AG10803 (cell line): ENCODE results near the gene EVX2.

Experiments
- DNase-seq: peaks from one replicate; pipeline ENCODE4 v3.0.0; 2010; ENCODE audit warnings: low read depth
- H3K4me3 ChIP-seq: 2 replicates; pipeline ENCODE4 v1.5.1; 2011; ENCODE audit warnings: mild to moderate bottlenecking, low read length, control low read depth
- TF ChIP-seq, protein P1 (sequence below): conservative IDR thresholded peaks from 2 replicates; pipeline ENCODE4 v1.5.1; 2011; ENCODE audit warnings: mild to moderate bottlenecking, low read length, control low read depth, inconsistent platforms

Gene EVX2

DNA sequence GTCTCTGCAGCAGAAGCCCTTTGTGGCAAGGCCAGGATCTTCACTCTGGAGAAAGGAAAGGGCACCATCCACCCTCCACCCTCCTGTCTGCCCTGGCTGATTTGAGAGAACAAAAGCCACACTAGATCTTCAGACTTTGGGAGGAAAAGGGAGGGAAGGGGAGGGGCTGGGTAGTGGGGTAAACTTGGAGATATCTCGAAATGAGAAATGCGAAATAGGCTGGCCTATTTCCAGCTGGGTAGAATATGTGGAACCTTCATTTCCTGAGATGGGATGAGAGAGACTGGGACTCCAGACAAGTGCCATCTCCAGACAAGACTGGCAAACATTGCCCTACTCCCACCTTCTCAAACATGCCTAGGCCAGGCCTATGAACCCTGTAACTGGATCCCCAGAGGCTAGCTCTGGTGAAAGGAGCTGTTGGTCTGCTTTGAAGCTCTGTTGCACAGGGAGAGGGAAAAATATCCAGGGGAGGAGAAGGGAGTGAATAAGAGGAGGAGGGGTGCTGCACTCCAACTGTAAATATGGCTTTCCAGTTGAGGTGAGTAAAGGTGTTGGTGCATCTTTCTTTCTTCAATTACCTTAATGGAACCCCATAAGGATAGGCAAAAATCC lies 17.6 kb upstream of the EVX2 start:
- H3K4me3 ChIP-seq = no peak overlapping the region
- no peak for DNase-seq
- TF ChIP-seq, protein P1, sequence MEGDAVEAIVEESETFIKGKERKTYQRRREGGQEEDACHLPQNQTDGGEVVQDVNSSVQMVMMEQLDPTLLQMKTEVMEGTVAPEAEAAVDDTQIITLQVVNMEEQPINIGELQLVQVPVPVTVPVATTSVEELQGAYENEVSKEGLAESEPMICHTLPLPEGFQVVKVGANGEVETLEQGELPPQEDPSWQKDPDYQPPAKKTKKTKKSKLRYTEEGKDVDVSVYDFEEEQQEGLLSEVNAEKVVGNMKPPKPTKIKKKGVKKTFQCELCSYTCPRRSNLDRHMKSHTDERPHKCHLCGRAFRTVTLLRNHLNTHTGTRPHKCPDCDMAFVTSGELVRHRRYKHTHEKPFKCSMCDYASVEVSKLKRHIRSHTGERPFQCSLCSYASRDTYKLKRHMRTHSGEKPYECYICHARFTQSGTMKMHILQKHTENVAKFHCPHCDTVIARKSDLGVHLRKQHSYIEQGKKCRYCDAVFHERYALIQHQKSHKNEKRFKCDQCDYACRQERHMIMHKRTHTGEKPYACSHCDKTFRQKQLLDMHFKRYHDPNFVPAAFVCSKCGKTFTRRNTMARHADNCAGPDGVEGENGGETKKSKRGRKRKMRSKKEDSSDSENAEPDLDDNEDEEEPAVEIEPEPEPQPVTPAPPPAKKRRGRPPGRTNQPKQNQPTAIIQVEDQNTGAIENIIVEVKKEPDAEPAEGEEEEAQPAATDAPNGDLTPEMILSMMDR = no peak

GRCh38 chr2:176100547-176101140 lies 16.9 kb upstream of the EVX2 start:
- DNase-seq = no peak
- TF ChIP-seq, protein P1 = no peak
- no peak overlapping the region for H3K4me3 ChIP-seq

GRCh38 chr2:176099728-176100546 lies 16.2 kb upstream of the EVX2 start, which contains the start of gene HOXD12:
Gene HOXD12 (plus strand): TSS chr2:176099795. CDS start chr2:176099802, 7 bp downstream.
- no peak within 1 kb of the TSS for H3K4me3 ChIP-seq
- DNase-seq = no peak
- TF ChIP-seq, protein P1 = no peak

- DNase-seq = no peak
Observed at GRCh38 chr2:176099159-176099727, 15.5 kb upstream of the EVX2 start.

DNA sequence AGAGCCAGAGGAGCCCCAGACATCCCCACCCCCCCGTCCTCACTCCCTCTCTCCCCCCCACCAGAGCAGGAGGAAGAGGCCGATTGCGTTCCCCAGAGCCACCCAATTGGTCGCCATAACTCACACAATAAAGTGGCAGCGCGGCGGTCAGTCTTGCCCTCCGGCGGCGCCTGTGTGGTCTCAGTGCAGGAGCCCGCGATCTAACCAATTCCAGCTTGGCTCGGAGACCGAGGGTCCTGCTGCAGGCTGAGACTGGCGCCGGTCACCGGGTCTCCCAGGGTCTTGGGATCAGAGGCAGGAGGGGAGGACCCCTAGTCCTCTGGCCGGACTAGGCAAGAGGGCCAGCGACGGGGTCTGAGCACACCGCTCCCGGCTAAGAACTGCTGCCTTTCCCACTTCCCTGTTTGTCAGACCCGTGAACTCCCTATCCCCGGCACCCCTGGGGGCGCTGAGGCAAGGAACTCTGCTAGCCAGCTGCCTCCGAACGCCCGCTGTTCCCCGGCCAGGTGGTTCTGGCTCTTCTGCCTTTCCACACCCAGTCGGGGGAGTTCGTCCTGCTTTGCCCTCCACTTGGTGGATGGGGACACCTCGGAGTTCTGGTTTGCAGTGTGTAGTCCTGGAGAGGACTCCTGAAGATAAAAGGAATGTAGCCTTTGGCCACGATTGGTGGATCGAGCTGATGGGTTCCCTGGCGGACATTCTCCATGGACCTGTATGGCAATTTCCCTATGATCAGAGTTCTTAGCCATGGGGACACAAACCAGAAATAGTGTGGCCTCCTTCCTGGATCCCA lies 14.8 kb upstream of the EVX2 start:
- H3K4me3 ChIP-seq = no peak overlapping the region

More at GRCh38 chr2:176099159-176099727, 15.5 kb upstream of the EVX2 start:
- H3K4me3 ChIP-seq = no peak overlapping the region
- TF ChIP-seq, protein P1 = no peak

GRCh38 chr2:176097820-176098365 lies 14.1 kb upstream of the EVX2 start:
- TF ChIP-seq, protein P1 = no peak
- no peak for DNase-seq
- H3K4me3 ChIP-seq = no peak overlapping the region; the same call in 1 of the 2 replicates

More for the DNA sequence above, 14.8 kb upstream of the EVX2 start:
- TF ChIP-seq, protein P1 = no peak
- DNase-seq = no peak
